ENCODE data around the gene NFE2L2.

GRCh38 chr2:177211169-177211568, 53.4 kb downstream of the NFE2L2 start:
- TF ChIP-seq PPARA (CRISPR knock-in tag; IDR thresholded peaks at IDR 0.05; ENCODE audit: borderline replicate concordance): no peak
- TF ChIP-seq OSR1 (CRISPR knock-in tag; IDR thresholded peaks at IDR 0.05): no peak
- TF ChIP-seq PATZ1 (CRISPR knock-in tag; IDR thresholded peaks at IDR 0.05; ENCODE audit: borderline replicate concordance): no peak
- no peak for TF ChIP-seq ZC3H10 (CRISPR knock-in tag; IDR thresholded peaks at IDR 0.05)
- no peak for TF ChIP-seq RARB (CRISPR knock-in tag; IDR thresholded peaks at IDR 0.05)
- TF ChIP-seq TOX (CRISPR knock-in tag; IDR thresholded peaks at IDR 0.05; ENCODE audit: borderline replicate concordance): no peak
- no peak for TF ChIP-seq ARNTL (CRISPR knock-in tag; IDR thresholded peaks at IDR 0.05; ENCODE audit: borderline replicate concordance, low read depth)
- TF ChIP-seq POU6F1 (CRISPR knock-in tag; IDR thresholded peaks at IDR 0.05; ENCODE audit: borderline replicate concordance, low read depth): no peak
- no peak for TF ChIP-seq ZNF8 (CRISPR knock-in tag; IDR thresholded peaks at IDR 0.05)
- TF ChIP-seq ZNF565 (CRISPR knock-in tag; conservative IDR thresholded peaks at IDR 0.05; ENCODE audit: low read depth): no peak
- no peak for TF ChIP-seq GLIS3 (CRISPR knock-in tag; IDR thresholded peaks at IDR 0.05)
- no peak for TF ChIP-seq ZNF70 (CRISPR knock-in tag; IDR thresholded peaks at IDR 0.05)
- TF ChIP-seq ZFP3 (CRISPR knock-in tag; IDR thresholded peaks at IDR 0.05): no peak

Data from SK-N-SH treated with all-trans-retinoic acid at 6 μM for 48 hours (cell line).